ENCODE data around the gene SPTLC2.

SPTLC2 gene

DNA sequence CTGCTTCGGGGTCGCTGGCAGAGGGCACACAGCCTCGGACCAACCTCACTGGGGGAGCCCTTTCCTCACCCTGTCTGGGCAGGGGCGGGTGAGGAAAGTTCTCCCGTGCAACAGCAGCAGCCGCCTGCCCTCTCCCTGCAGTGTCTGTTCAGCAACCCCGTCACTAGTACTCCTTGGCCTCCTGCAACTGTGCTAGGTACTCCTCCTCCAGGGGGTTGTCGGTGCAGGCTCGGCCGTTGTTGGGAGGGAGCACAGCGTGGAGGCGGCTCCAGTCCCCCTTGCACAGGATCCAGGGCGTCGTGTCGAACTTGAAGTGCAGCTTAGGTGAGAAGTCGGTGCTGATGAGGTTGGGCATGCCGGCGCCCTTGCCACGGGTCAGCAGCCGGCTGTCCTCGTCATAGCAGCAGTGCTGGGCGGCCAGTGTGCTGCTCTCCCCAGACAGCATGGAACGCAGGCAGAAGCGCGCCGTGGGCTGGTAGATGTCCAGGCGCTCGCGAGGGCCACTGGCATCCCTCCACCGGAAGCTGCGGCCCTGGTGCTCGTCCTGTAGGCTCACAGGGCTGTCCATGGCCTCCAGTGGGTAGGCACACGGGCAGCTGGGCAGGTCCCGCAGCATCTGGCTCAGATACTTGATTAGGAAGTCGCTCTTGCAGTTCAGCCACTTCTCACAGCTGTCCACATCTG is 140.9 kb downstream of the SPTLC2 start:
- in situ Hi-C loops (cut with HindIII; ENCODE audit: low sequenced_read_pairs): no loop called here

DNA sequence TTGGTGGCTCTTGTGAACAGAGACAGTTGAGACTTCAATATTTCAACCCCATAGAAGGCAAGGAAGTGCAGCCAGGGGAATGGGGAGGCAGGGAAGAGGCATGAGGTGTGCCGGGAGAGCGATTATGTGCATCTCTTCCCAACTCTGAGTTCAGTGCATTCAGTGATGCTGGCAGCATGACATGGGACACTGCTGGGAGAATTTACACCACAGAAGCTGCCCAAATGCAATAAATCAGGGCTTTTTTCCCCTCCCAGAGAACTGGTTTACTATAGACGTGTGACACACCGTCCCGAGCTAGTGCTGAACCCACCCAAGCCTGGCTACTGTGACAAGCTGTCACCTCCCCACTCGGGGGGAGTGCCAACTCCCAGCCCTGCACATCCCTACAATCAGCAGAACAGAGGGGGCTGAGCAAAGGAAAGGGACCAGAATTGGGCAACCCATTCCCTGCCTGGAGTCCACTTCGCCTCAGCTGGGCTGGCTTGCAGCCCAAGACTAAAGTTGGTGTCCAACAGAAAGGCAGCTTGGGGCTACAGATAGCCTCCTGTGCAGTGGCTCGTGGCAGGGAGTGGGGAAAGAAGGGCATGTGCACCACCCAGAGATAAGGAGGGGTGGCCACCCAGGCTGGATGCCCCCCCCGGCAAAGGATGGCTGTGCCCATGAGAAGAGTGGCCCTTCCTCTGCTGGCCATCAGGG is 141.8 kb downstream of the SPTLC2 start:
- in situ Hi-C loops (cut with HindIII; ENCODE audit: low sequenced_read_pairs): no loop called here

DNA sequence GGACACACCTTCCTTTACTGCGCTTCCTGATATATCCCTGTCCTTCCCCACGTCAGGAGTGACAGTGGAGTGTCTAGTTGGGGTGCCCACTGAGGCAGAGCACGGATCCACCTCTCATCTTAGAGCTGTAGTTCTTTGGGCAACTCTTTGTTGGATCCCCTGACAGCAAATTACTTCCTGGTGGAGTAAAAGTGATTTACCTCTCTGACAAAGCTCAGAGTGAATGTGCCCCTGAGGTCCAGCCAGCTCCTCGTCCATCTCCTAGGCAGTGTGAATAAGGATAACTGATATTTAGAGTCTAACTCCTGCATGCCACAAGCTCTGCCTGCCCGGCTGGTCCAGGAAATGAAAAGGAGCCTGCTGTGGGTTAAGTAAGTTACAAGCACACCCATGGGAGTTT is 142.5 kb downstream of the SPTLC2 start:
- in situ Hi-C loops (cut with HindIII; ENCODE audit: low sequenced_read_pairs): no loop called here

DNA sequence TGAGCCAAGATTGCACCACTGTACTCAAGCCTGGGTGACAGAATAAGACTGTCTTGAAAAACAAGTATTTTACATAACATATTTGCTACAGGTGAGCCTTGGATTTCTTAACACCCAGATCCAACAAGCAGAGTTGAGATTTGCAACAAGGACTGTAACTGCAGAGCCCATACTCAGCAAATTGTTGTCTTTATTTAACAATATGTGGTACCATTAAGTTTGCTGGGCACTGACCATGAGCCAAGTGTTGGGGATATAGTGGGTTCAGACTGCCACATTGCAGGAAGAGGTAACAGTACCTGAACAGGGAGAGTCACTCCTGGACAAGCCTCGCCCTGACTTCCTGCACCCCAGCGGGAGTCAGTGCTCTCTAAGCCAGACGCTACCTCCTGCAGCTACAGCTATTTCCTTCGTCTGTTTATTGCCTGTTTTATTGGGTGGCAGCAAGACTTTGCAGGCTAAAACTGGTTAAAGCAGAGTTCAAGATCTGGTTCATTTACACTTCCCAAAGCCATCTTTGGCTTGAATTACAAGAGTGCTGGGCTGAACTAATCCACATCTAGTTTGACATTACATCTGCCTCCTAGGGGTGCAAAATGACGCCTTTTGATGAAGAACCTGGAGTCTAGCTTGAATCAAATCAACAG is 146.1 kb downstream of the SPTLC2 start:
- in situ Hi-C loops (cut with HindIII; ENCODE audit: low sequenced_read_pairs): no loop called here

DNA sequence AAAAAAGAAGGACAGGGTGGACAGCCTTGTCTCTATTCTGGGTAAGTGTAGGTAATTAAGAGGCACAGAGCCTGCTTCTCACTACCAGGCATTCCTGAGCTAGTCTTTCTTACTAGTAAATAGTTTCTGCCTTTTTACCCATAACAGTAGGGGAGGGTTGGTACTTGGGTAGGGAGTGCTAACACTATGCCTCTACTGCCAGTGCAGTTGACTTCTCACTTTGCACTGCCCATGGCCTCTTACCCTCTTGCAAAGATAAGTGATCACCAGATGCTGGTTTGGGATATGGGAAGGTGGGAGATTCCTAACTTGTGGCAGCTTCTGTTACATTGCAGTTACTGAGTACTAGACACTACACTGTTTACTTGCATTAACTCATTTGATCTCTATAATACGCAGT is 146.9 kb downstream of the SPTLC2 start:
- in situ Hi-C loops (cut with HindIII; ENCODE audit: low sequenced_read_pairs): no loop called here

DNA sequence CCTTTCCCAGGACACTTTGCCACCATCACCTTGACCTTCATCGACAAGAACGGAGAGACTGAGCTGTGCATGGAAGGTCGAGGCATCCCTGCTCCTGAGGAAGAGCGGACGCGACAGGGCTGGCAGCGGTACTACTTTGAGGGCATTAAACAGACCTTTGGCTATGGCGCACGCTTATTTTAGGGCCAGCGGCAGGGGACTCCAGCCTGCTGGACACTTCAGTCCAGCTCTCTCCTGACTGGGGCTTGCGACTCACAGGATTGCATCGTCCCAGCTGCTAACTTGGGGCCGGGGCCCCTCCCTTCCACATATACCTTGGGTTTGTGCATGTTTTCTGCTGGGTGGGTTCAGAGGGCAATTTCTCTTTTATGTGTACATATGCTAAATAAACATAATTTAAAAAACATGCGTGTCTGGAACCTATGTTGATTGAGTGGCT is 147.4 kb downstream of the SPTLC2 start:
- in situ Hi-C loops (cut with HindIII; ENCODE audit: low sequenced_read_pairs): no loop called here

DNA sequence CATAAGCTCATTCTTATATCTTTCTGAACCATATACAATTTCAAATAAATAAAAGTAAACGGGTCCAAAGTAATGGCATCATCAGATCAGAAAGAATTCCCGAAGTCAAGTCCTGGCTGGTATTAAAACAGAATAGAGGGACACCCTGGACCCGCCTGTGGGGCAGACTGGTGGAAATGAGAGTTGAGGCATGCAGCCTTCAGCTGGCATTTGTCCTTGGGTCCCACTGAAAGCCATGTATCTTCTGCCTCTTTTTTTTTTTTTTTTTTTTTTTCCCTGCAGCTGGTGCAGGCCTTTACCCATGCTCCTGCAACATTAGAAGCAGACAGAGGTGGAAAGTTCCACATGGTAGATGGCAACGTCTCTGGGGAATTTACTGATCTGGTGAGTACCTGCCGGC is 148.6 kb downstream of the SPTLC2 start:
- in situ Hi-C loops (cut with HindIII; ENCODE audit: low sequenced_read_pairs): no loop called here

DNA sequence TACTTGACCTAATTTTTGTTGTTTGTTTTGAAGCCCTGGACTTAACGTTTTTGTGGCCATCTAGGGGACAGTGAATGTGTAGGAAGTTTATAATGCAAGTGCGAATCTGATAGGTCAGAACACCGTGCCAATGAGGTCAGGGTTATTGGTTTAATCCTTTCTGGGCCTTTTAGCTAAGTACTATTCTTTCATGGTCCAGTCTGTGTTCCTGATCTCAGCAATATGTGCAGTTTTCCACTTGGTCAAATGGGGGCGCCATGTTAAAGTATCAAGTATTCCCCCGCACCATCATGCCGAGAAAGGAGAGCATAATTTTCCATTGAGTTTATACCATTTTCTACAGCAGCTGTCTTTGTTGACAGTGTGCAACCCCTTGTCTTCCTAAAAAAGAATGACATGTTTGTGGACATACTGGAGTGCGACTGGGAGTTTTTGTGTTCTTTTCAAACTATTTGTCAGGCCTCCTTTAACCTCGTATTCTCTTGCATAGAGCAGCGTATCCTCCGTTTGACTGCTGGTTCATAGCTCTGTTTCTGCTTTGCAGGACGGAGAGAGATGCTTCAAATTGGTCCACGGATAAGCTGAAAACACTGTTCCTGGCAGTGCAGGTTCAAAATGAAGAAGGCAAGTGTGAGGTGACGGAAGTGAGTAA is 157.2 kb downstream of the SPTLC2 start:
- in situ Hi-C loops (cut with HindIII; ENCODE audit: low sequenced_read_pairs): no loop called here

DNA sequence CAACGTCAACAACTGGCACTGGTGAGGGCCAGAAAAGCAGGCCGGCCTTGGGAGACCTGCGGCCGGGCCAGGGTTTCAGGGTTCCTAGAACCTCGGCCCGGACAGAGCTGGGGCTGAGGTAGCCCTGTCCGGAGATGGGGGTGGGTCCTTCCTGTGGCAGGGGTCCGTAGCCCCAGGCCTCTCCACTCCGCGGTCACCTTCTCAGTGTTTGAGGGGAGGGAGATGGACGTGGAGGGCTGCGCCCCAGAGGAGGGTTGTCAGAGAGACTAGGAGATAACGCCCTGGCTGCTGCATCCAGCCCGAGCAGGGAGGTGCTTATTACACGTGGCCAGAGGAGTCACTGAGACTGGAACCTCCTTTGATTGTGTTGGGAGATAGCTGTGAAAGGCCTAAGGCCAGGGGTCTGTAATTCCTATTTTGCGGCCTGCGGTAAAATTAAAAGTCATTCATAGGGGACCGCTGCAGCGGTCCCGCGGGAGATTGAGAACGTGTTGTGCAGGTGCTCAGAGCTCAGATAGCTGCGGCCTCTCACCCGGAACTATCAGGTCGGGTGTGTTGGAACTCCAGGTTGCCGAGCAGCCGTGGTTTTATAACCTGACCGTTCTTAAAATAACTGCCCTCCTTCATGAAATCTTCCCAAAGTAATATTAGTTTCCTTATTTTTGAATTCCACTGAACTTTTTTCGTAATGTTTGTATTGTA is 158.0 kb downstream of the SPTLC2 start:
- in situ Hi-C loops (cut with HindIII; ENCODE audit: low sequenced_read_pairs): no loop called here

DNA sequence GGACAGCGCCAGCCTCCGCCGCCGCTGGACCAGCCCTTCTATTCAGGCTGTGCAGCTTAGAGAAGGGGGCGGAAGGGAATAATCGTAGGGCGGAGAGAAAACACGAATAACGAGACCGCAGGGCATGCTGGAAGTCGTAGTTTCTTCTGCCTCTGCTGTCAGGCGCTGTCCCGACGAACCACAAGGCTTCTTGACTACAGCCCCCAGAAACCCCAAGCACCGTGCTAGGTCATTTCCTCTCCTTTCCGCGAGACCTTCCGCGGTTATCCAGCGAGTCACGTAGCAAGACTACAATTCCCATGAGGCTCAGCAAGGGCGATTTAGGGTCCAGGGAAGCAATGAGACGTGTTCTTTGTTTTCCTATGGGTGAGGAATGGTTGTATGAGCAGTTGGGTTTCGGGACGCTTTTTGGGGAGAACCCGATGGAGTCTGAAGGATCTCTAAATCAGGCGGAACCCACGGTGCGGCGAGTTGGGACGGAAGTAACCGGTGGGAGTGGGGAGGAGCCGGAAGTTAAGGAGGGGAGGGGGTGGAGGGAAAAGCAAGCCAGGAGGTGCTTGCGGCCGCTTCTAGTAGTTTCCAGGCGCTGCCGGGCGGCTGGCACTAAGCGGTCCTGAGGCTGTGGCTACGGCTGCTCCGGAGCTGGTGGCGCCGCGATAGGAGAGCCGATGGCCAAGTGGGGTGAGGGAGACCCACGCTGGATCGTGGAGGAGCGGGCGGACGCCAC is 158.8 kb downstream of the SPTLC2 start, which contains the start of the genes AHSA1 and VIPAS39:
TSS of gene AHSA1 (plus strand) at position 572 of the 727 bp plus-strand sequence. CDS start at position 669, 97 bp downstream.
TSS of gene VIPAS39 (minus strand) at position 80 of the 727 bp plus-strand sequence. CDS start 3,499 bp downstream, outside the sequence.
- in situ Hi-C loops (cut with HindIII; ENCODE audit: low sequenced_read_pairs): no loop called here

DNA sequence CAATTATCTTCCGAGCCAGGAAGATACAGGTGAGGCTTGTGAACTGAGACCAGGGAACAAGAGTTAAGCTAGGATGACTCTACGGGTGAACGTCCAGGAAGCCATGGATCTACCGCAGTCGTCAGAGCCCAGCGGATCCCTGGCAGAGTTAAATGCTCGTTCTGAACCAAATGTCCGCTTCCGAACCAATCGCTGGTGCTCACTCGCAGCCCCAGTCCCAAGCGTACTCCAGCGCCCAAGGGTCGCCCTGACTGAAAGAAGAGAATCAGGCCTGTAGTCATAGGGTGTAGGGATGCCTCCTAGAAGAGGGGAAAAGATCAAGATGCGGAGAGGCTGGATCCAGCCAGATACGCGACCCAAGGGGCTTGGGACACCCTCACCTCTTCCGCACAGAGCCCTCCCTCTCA is 159.3 kb downstream of the SPTLC2 start:
- in situ Hi-C loops (cut with HindIII; ENCODE audit: low sequenced_read_pairs): no loop called here
